T-helper 2 cell treated with Interferon-gamma antibody and Interleukin-4, amounts not matched to agents 5 μg/mL and 100 μg/mL, for 36 hours (primary cell): Measurements from ENCODE around the gene MAG.
A peak's percentile ranks its signal among the peaks of the same experiment; 100 is the strongest.

Experiments used
- DNase-seq: peaks from one replicate; pipeline ENCODE4 v3.0.0; 2021; ENCODE audit warnings: low spot score
- H3K27ac Mint-ChIP-seq: one replicate; pipeline ENCODE4 v1.8.0; 2021; ENCODE audit warnings: mild to moderate bottlenecking, mixed read lengths
- H3K27me3 Mint-ChIP-seq: one replicate; pipeline ENCODE4 v1.8.0; 2021; ENCODE audit warnings: low read depth, mixed read lengths
- H3K36me3 Mint-ChIP-seq: one replicate; pipeline ENCODE4 v1.8.0; 2021; ENCODE audit warnings: low read depth, mixed read lengths
- H3K4me1 Mint-ChIP-seq: one replicate; pipeline ENCODE4 v1.8.0; 2021; ENCODE audit warnings: low read depth, mixed read lengths
- H3K4me3 Mint-ChIP-seq: one replicate; pipeline ENCODE4 v1.8.0; 2022; ENCODE audit warnings: mild to moderate bottlenecking, moderate library complexity, mixed read lengths
- H3K9me3 Mint-ChIP-seq: one replicate; pipeline ENCODE4 v1.8.0; 2021; ENCODE audit warnings: mixed read lengths

Gene MAG

DNA sequence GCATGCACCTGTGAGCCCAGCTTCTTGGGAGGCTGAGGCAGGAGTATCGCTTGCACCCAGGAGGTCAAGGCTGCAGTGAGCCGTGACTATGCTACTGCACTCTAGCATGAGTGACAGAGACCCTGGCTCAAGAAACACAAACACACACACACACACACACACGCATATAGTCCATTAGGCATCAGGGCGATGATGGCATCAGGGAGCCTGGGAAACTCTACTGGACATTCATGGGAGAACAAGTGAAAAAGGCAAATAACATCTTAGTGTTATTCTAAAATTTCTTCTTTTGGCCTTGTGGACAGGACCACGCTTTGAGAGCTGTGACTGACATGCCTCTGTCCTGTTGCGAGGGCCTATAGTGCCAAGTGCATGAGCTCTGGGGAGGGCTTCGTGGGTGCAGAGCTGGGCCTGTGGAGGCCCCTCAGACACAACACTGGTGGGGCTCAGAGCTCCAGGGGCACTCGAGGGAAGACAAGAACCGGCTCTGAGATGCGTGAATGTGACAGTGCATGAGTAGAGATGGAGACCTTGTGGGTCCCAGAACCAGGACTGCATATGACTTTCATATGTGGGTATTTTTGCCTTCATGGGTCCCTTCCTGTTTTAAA lies 31.2 kb upstream of the MAG start:
- H3K9me3 Mint-ChIP-seq = no peaks in the 10 kb centered on the region
- H3K36me3 Mint-ChIP-seq = peaks cover 5% of the 10 kb centered on the region
- no peak overlapping the region for H3K27ac Mint-ChIP-seq
- H3K27me3 Mint-ChIP-seq = no peaks in the 10 kb centered on the region
- peaks cover 8% of the 10 kb centered on the region for H3K4me1 Mint-ChIP-seq
- no peak for DNase-seq
- no peak overlapping the region for H3K4me3 Mint-ChIP-seq

DNA sequence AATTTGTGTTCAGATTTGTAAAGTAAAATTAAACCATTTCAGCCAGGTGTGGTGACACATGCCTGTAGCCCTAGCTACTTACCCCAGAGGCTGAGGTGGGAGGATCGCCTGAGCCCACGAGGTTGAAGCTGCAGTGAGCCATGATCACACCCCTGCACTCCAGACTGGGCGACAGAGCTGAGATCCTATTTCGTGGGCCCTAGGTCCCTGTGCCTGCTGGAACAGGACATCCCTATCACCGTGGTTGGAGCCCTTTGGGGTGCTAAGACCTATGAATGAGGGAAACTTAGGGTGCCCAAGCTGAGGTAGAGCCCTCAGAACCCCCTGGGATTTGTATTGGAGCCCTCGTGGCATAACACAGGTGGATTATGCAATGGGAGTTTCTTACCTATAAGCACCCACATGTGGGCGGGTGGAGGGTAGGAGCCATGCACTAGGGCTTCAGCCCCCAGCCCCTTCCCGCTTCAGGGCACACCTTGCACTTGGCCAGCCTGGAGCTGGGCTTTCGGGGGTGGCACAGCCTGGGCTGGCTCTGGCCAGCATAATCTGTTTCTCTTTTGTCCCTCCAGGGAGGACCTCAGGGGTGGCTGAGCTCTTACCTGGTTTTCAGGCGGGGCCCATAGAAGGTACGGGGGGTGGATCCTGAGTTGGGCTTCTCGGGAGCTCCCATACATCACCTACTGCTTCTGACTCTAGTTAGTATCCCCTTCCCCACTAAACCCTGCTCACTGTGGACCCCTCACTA lies 30.4 kb upstream of the MAG start:
- Mint-ChIP-seq H3K9me3 (no peaks in the 10 kb centered on the region), H3K27me3 (no peaks in the 10 kb centered on the region), H3K36me3 (peaks cover 7% of the 10 kb centered on the region), H3K4me1 (peaks cover 11% of the 10 kb centered on the region), H3K4me3 (no peak overlapping the region), H3K27ac (no peak overlapping the region)
- DNase-seq = no peak

DNA sequence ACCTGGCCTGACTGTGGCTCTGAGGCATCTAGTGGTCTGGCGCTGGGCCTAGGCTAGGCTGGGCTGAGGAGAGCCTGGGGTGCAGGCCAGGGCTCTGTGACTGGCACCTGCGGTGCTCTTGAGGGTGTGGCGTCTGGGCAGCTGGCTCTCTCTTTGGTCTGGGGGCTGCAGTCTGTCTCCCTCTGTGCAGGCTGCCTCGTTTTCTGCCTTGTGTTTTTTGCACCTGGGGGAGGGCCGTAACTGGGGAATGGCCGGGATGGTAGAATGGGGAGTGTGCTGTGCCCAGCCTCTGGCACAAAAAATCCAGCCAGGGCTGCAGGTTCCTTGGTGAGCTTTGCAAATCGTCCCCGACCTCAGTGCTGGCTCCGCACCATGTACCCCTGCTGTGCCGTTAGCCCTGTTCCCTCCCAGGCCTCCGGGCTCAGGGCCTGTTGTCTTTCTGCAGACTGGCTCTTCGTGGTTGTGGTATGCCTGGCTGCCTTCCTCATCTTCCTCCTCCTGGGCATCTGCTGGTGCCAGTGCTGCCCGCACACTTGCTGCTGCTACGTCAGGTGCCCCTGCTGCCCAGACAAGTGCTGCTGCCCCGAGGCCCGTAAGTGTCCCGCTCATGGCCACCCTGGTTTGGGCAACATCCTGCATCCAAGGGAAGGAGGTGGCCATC lies 29.7 kb upstream of the MAG start:
- Mint-ChIP-seq H3K4me3 (no peak overlapping the region), H3K36me3 (peaks cover 7% of the 10 kb centered on the region), H3K27ac (no peak overlapping the region), H3K27me3 (no peaks in the 10 kb centered on the region), H3K9me3 (no peaks in the 10 kb centered on the region), H3K4me1 (peaks cover 11% of the 10 kb centered on the region)
- DNase-seq = no peak

DNA sequence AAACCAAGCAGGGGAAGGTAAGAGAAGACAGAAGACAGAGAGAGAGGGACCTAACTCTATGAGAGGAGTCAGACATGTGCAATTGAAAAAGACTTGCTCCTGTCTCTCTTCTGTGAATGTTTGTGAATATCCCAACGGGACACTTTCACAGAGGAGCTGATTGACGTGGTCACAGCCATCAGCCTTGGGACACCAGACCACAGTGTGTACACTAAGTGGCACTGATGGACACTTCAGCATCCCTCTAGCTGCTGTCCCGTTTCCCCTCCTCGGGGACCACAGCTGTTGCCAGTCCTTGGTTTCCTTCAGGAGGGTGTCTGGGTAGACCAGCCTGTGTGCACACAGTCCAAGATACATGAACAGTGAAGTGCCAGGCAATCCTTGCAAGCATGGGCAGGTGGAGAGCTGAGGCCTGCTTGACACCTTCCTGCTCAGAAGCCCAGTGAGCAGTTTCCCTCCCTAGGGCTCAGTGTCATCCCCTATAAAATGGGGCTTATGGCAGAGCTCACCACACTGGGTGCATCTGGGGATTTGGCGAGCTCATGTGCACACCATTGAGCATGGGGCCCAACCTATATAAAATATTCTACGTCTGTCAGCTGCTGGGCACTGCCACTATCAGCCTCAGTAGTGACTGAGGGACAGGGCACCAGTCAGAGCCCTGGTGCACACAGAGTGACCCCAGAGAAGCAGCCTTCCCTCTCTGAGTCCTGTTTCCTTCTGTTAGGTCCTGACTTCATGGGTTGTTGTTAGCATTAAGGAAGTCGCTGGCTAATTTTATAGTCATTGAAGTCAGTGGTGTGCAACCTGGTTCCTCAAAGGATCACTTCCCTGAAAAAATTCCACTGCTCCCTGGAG lies 27.5 kb upstream of the MAG start:
- Mint-ChIP-seq H3K27ac (no peak overlapping the region), H3K27me3 (no peaks in the 10 kb centered on the region), H3K9me3 (no peaks in the 10 kb centered on the region), H3K4me1 (peaks cover 13% of the 10 kb centered on the region), H3K36me3 (peaks cover 9% of the 10 kb centered on the region), H3K4me3 (no peak overlapping the region)
- DNase-seq = no peak

DNA sequence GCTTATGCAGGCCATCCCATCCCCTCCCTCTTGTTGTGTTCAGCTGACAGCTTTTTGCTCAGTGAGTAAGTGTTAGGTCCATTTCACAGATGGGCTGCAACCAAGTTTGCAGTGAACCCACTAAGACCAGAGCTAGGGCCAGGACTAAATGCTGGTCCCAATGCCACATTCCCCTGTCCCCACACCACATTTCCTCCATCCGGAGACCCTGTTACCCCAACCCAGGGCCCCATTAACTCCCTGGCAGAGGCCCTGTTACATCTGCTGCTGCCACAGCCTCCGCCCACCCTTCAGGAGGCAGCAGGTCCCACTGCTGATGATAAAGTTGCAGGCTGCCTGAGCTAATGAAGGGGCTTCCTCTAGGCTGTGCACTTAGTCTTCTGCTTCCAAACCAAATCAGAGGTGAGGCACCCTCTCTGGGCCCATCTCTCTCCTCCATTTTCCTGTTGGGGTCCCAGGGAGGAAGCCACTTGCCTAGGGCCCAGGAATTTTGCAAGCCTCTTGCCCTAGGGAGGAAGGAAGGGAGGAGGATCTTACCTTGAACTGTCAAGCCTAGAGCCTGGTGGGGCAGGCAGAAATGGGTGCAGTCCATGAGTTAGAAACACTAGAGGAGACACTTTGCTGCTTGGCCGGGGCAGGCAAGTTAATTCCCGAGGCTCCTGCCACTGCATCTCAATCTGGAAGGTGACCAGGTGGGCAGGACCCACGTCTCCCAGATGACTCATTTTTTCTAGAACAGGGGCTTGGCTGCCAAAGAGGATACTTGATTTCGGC lies 26.6 kb upstream of the MAG start:
- Mint-ChIP-seq H3K27ac (peak overlapping the region; percentile 58), H3K4me3 (peak overlapping the region; percentile 79), H3K4me1 (peaks cover 13% of the 10 kb centered on the region), H3K36me3 (peaks cover 11% of the 10 kb centered on the region), H3K9me3 (no peaks in the 10 kb centered on the region), H3K27me3 (no peaks in the 10 kb centered on the region)
- no peak for DNase-seq

DNA sequence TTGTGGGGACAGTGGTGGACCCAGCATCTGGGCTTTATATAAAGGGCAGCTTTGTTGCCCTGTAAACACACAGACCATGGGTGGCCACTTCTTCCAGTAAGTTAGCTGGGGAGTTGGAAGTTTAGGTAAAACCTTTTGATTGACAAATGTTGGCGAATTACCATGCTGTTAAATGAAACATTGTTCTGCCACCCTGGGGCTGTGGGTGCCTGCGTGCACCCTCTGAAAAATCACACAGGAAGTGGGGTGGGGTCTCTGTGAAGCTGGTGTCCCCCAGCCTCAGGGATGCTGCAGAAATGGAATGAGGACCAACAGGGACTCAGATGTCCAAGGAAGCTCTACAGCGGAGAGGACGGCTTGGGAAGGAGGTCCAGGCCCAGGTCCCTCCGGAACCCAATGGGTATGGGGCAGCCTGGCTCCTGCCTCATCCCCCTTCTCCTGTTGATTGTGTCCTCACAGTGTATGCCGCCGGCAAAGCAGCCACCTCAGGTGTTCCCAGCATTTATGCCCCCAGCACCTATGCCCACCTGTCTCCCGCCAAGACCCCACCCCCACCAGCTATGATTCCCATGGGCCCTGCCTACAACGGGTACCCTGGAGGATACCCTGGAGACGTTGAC lies 26.0 kb upstream of the MAG start:
- DNase-seq = no peak
- Mint-ChIP-seq H3K4me3 (peak overlapping the region; percentile 79), H3K27ac (peak overlapping the region; percentile 82), H3K27me3 (no peaks in the 10 kb centered on the region), H3K9me3 (no peaks in the 10 kb centered on the region), H3K36me3 (peaks cover 17% of the 10 kb centered on the region), H3K4me1 (peaks cover 13% of the 10 kb centered on the region)

DNA sequence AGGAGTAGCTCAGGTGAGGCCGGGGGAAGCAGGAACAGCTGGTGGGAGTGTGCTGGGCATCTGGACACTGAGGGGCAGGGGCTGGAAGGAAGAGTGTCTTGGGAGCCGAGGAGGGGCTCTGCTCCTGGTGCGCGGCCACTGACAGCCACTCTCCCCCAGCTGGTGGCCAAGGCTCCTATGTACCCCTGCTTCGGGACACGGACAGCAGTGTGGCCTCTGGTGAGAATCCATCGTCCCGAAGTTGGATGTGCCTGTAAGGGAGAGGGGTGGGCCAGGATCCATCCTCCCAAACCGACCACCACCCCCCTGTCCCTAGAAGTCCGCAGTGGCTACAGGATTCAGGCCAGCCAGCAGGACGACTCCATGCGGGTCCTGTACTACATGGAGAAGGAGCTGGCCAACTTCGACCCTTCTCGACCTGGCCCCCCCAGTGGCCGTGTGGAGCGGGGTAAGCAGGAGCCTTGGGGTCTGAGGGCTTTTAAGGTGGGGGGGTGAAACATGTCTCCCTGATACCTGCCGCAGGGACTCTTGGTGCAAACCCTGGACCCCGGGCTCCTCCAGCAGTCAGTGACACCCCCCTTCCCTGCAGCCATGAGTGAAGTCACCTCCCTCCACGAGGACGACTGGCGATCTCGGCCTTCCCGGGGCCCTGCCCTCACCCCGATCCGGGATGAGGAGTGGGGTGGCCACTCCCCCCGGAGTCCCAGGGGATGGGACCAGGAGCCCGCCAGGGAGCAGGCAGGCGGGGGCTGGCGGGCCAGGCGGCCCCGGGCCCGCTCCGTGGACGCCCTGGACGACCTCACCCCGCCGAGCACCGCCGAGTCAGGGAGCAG lies 25.2 kb upstream of the MAG start:
- Mint-ChIP-seq H3K4me1 (peaks cover 13% of the 10 kb centered on the region), H3K4me3 (peak overlapping the region; percentile 95), H3K27ac (peak overlapping the region; percentile 97), H3K36me3 (peaks cover 24% of the 10 kb centered on the region), H3K27me3 (no peaks in the 10 kb centered on the region), H3K9me3 (no peaks in the 10 kb centered on the region)
- DNase-seq = no peak

DNA sequence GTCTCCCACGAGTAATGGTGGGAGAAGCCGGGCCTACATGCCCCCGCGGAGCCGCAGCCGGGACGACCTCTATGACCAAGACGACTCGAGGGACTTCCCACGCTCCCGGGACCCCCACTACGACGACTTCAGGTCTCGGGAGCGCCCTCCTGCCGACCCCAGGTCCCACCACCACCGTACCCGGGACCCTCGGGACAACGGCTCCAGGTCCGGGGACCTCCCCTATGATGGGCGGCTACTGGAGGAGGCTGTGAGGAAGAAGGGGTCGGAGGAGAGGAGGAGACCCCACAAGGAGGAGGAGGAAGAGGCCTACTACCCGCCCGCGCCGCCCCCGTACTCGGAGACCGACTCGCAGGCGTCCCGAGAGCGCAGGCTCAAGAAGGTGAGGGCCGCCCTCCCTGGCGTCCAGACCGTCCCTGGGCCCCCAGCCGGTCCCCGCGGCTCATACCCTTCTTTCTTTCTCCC lies 24.6 kb upstream of the MAG start:
- Mint-ChIP-seq H3K4me3 (peak overlapping the region; percentile 95), H3K27me3 (no peaks in the 10 kb centered on the region), H3K27ac (peak overlapping the region; percentile 97), H3K36me3 (peaks cover 30% of the 10 kb centered on the region), H3K4me1 (peaks cover 13% of the 10 kb centered on the region), H3K9me3 (no peaks in the 10 kb centered on the region)
- peak; percentile 42 for DNase-seq

DNA sequence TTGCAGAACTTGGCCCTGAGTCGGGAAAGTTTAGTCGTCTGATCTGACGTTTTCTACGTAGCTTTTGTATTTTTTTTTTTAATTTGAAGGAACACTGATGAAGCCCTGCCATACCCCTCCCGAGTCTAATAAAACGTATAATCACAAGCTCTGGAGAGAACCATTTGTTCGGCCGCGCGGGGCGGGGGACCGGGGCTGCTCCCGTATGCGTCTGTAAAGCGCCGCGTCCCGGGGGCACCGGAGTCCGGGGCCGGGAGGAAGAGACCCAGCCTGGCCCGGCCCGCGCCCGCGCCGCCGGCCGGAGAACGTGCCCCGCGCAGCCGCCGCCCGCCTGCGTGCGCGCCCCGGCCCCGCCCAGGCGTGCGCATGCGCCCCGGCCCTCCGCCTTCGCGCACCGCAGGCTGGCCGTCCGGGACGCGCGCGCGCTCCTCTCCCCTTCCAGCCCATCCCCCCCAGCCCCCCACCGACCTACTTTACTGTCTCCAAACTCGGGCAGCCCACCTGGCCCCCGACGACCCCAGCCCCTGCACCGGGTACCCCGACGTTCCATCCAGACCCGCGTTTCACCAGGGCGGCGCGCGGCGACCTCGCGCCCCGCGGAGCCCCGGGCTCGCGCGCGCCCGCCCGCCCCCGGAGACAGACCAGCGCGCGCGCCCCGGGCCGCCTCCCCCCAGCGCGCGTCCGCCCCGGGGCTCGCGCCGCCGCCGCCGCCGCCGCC lies 24.0 kb upstream of the MAG start:
- Mint-ChIP-seq H3K4me3 (peak overlapping the region; percentile 95), H3K4me1 (peaks cover 13% of the 10 kb centered on the region), H3K9me3 (no peaks in the 10 kb centered on the region), H3K27ac (peak overlapping the region; percentile 97), H3K27me3 (no peaks in the 10 kb centered on the region), H3K36me3 (peaks cover 32% of the 10 kb centered on the region)
- peak; percentile 81 for DNase-seq

DNA sequence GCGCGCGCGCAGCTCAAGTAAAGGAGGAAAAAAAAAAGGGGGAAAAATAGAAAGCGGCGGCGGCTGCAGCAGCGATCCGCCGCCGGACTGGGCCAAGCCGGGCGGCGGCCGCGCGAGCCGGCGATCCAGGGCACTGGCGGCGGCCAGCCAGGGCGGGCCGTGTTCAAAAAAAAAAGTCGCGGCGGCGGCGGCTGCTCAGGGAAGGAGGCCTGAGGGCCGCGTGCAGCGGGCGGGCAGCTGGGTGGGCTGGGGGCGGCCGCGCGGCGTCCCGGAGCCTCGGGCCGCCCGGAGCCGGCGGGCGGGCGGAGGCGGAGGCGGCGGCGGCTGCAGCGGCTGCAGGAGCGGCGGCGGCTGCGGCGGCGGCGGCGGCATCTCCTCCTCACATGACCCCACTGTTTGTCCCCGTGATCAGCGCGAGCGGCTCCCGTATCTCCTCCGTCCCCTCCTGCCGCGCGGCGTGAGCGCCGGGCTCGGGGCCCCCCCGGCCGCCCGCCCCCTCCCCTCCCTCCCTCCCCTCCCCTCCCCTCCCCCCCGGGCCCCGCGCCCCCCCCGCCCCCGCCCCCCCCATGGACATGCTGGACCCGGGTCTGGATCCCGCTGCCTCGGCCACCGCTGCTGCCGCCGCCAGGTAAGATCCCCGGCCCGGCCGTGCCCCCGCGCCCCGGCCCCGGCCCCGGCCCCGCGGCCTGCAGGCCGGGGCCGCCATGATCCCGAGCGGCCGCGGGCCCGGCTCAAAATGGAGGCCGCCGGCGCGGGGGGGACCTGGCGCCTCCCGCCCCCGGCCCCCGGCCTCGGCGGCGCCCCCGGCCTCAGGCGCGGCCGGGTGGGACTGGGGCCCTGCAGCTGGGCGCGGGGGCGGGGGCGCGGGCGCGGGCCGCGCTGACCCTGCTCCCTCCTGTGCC lies 23.2 kb upstream of the MAG start, which contains the start of gene USF2:
TSS of gene USF2 (plus strand) at position 427 of the 902 bp plus-strand sequence. CDS start at position 567, 140 bp downstream.
- Mint-ChIP-seq H3K27ac (peak within 1 kb of the TSS; percentile 97), H3K36me3 (peaks cover 40% of the 10 kb centered on the region), H3K9me3 (no peaks in the 10 kb centered on the region), H3K4me1 (peaks cover 13% of the 10 kb centered on the region), H3K4me3 (peak within 1 kb of the TSS; percentile 95), H3K27me3 (no peaks in the 10 kb centered on the region)
- DNase-seq = peak; percentile 66
